H1 (cell line): ENCODE data around the gene PIBF1. TPM values are rescaled to one million over a fixed set of nuclear protein-coding genes. Genes with fewer than 3 reads are reported as not detected.

ENCODE experiments used
- CTCF ChIA-PET: fragments of 300-600 bp; sonication (Branson Sonifier 250); formaldehyde crosslinking; loops from one replicate; lab custom pipeline; 2021; ENCODE audit not compliant: partially characterized antibody; lab: Charles Lee
- POLR2A ChIA-PET: fragments of 300-600 bp; sonication (Branson Sonifier 250); formaldehyde crosslinking; loops from one replicate; lab custom pipeline; 2021; ENCODE audit warnings: inconsistent platforms; ENCODE audit not compliant: partially characterized antibody; lab: Charles Lee
- DNase-seq, 2 experiments: peaks; one replicate each; pipeline versions ENCODE4 v3.0.0 to v3.0.0-alpha.2; 2010 to 2022; ENCODE audit warnings: low spot score in 2 of 2, low read depth in 1 of 2, mixed read lengths in 1 of 2
- FAIRE-seq: peaks from 2 replicates; lab custom pipeline; 2011; peaks lifted over from hg19 to GRCh38; lab: Jason Lieb, UNC
- H2AFZ ChIP-seq: 2 replicates; pipeline ENCODE4 v1.8.1; 2012; ENCODE audit warnings: low read length, inconsistent platforms
- H2AK5ac ChIP-seq: 2 replicates; pipeline ENCODE4 v1.6.1; 2013; ENCODE audit warnings: low read depth, low read length
- H2BK120ac ChIP-seq: replicated peaks from 2 replicates; pipeline ENCODE3; 2013; ENCODE audit warnings: low read depth, low read length, inconsistent platforms
- H2BK12ac ChIP-seq: 2 replicates; pipeline ENCODE4 v1.6.1; 2013; ENCODE audit warnings: low read depth, low read length
- H2BK15ac ChIP-seq: 2 replicates; pipeline ENCODE4 v1.6.1; 2013; ENCODE audit warnings: low read length
- H2BK20ac ChIP-seq: 2 replicates; pipeline ENCODE4 v1.6.1; 2013; ENCODE audit warnings: low read length
- H2BK5ac ChIP-seq: 2 replicates; pipeline ENCODE4 v1.6.1; 2013; ENCODE audit warnings: low read depth, low read length
- H3K14ac ChIP-seq: 2 replicates; pipeline ENCODE4 v1.6.1; 2013; ENCODE audit warnings: inconsistent platforms; ENCODE audit not compliant: insufficient read length
- H3K18ac ChIP-seq: 2 replicates; pipeline ENCODE4 v1.6.1; 2013; ENCODE audit warnings: low read length; ENCODE audit errors: extremely low read depth
- H3K23ac ChIP-seq: 2 replicates; pipeline ENCODE4 v1.6.1; 2013; ENCODE audit warnings: inconsistent platforms; ENCODE audit not compliant: insufficient read length
- H3K23me2 ChIP-seq: 2 replicates; pipeline ENCODE4 v1.6.1; 2013; ENCODE audit warnings: low read depth, low read length
- H3K27ac ChIP-seq: 2 replicates; pipeline ENCODE4 v1.6.1; 2011; ENCODE audit warnings: low read depth, low read length, inconsistent platforms
- H3K27me3 ChIP-seq, 4 experiments: replicated peaks in 1 of 4; 1 replicate in 1 of 4; 2 replicates in 3 of 4; pipeline versions ENCODE4 v1.6.1 to v1.8.1; 2011 to 2013; ENCODE audit warnings: low read length in 3 of 4, mild to moderate bottlenecking in 3 of 4, inconsistent platforms in 2 of 4, mixed read lengths in 2 of 4, moderate library complexity in 1 of 4; ENCODE audit not compliant: control insufficient read depth in 3 of 4, insufficient read depth in 3 of 4; ENCODE audit errors: extremely low read depth in 1 of 4
- H3K36me3 ChIP-seq, 4 experiments: 2 replicates each; pipeline versions ENCODE4 v1.6.1 to v1.8.1; 2011 to 2013; ENCODE audit warnings: mild to moderate bottlenecking in 4 of 4, low read length in 3 of 4, moderate library complexity in 2 of 4, control low read depth in 1 of 4, inconsistent platforms in 1 of 4; ENCODE audit not compliant: insufficient read depth in 4 of 4, control insufficient read depth in 2 of 4
- H3K4ac ChIP-seq: replicated peaks from 2 replicates; pipeline ENCODE3; 2013; ENCODE audit warnings: low read length, low read depth, mixed read lengths, inconsistent platforms; ENCODE audit not compliant: insufficient read length
- H3K4me1 ChIP-seq, 4 experiments: replicated peaks in 1 of 4; 1 replicate in 1 of 4; 2 replicates in 3 of 4; pipeline versions ENCODE4 v1.6.1 to v1.8.1; 2011 to 2013; ENCODE audit warnings: low read length in 3 of 4, inconsistent platforms in 2 of 4, mixed read lengths in 1 of 4; ENCODE audit not compliant: insufficient read depth in 4 of 4, control insufficient read depth in 3 of 4
- H3K4me2 ChIP-seq, 2 experiments: 2 replicates each; pipeline versions ENCODE4 v1.6.1 to v1.8.1; 2011 to 2013; ENCODE audit warnings: low read depth in 2 of 2, low read length in 2 of 2, control low read depth in 1 of 2, inconsistent platforms in 1 of 2, mild to moderate bottlenecking in 1 of 2; ENCODE audit not compliant: insufficient read depth in 1 of 2
- H3K4me3 ChIP-seq, 4 experiments: fragments of 200-600, 300-600 bp in 1 of 4; sonication (generic), shearing (Covaris generic), sonication (Bioruptor Twin) in 1 of 4; 2 replicates each; pipeline versions ENCODE4 v1.5.1 to v1.8.1; 2011 to 2016; ENCODE audit warnings: low read length in 4 of 4, low read depth in 3 of 4, control low read depth in 2 of 4, inconsistent platforms in 2 of 4, mild to moderate bottlenecking in 2 of 4, mixed read lengths in 1 of 4, moderate library complexity in 1 of 4; ENCODE audit not compliant: insufficient read depth in 2 of 4; ENCODE audit errors: extremely low read depth in 1 of 4
- H3K56ac ChIP-seq: replicated peaks from 2 replicates; pipeline ENCODE3; 2013; ENCODE audit warnings: low read depth, mild to moderate bottlenecking, mixed read lengths, low read length, inconsistent platforms; ENCODE audit not compliant: insufficient read length
- H3K79me1 ChIP-seq: 2 replicates; pipeline ENCODE4 v1.6.1; 2013; ENCODE audit warnings: low read depth, low read length, control low read depth
- H3K79me2 ChIP-seq, 2 experiments: 2 replicates each; pipeline versions ENCODE4 v1.6.1 to v1.8.1; 2012 to 2013; ENCODE audit warnings: low read length in 2 of 2, mild to moderate bottlenecking in 2 of 2, inconsistent platforms in 1 of 2; ENCODE audit not compliant: insufficient read depth in 2 of 2, control insufficient read depth in 1 of 2
- H3K9ac ChIP-seq, 4 experiments: replicated peaks in 1 of 4; 1 replicate in 1 of 4; 2 replicates in 3 of 4; pipeline versions ENCODE4 v1.6.1 to v1.8.1; 2011 to 2013; ENCODE audit warnings: low read depth in 3 of 4, low read length in 3 of 4, control low read depth in 2 of 4, mild to moderate bottlenecking in 2 of 4, moderate library complexity in 2 of 4, inconsistent platforms in 1 of 4; ENCODE audit errors: extremely low read depth in 1 of 4
- H3K9me3 ChIP-seq, 2 experiments: 2 replicates each; pipeline versions ENCODE4 v1.6.1 to v1.8.1; 2012 to 2013; ENCODE audit warnings: mild to moderate bottlenecking in 2 of 2, moderate library complexity in 2 of 2, control low read depth in 1 of 2, inconsistent platforms in 1 of 2, low read depth in 1 of 2, low read length in 1 of 2, mixed read lengths in 1 of 2; ENCODE audit not compliant: insufficient read depth in 2 of 2
- H4K20me1 ChIP-seq, 2 experiments: replicated peaks in 1 of 2; 2 replicates each; pipeline versions ENCODE3 to v1.8.1; 2011 to 2013; ENCODE audit warnings: inconsistent platforms in 2 of 2, low read length in 2 of 2, mild to moderate bottlenecking in 1 of 2; ENCODE audit not compliant: insufficient read depth in 2 of 2, control insufficient read depth in 1 of 2
- H4K5ac ChIP-seq: 2 replicates; pipeline ENCODE4 v1.6.1; 2013; ENCODE audit warnings: low read length, low read depth, mixed read lengths, inconsistent platforms; ENCODE audit not compliant: insufficient read length
- H4K8ac ChIP-seq: 2 replicates; pipeline ENCODE4 v1.8.0; 2013; ENCODE audit warnings: mild to moderate bottlenecking, moderate library complexity, low read length, inconsistent platforms; ENCODE audit not compliant: insufficient read depth; ENCODE audit errors: extremely low read depth
- H4K91ac ChIP-seq: replicated peaks from 2 replicates; pipeline ENCODE3; 2013; ENCODE audit warnings: low read length, mixed read lengths, inconsistent platforms; ENCODE audit not compliant: insufficient read length
- BCL11A ChIP-seq, 2 experiments: IDR thresholded peaks; one replicate each; pipeline ENCODE4 v1.6.1; 2011; ENCODE audit warnings: low read depth in 2 of 2, low read length in 2 of 2, mild to moderate bottlenecking in 2 of 2
- CREB1 ChIP-seq: IDR thresholded peaks from 2 replicates; pipeline ENCODE4 v1.6.1; 2012; ENCODE audit warnings: inconsistent platforms
- EZH2 ChIP-seq: fragments of 200-600 bp; sonication (generic); IDR thresholded peaks from 2 replicates; pipeline ENCODE4 v1.7.1; 2012; ENCODE audit warnings: low read depth, mild to moderate bottlenecking, moderate library complexity, low read length, inconsistent platforms; ENCODE audit not compliant: severe bottlenecking
- FOSL1 ChIP-seq: IDR thresholded peaks from 2 replicates; pipeline ENCODE4 v1.6.1; 2011; ENCODE audit warnings: mild to moderate bottlenecking, low read depth, low read length, moderate library complexity; ENCODE audit not compliant: insufficient read depth
- HDAC2 ChIP-seq, 2 experiments: fragments of 300-600 bp in 1 of 2; sonication (generic) in 1 of 2; IDR thresholded peaks; 2 replicates each; pipeline ENCODE4 v1.6.1; 2011 to 2012; ENCODE audit warnings: low read depth in 2 of 2, low read length in 2 of 2, mild to moderate bottlenecking in 2 of 2, moderate library complexity in 2 of 2, borderline replicate concordance in 1 of 2, inconsistent platforms in 1 of 2
- KDM4A ChIP-seq: IDR thresholded peaks from one replicate; pipeline ENCODE4 v1.7.1; 2012; ENCODE audit warnings: low read depth, mild to moderate bottlenecking, moderate library complexity, low read length, inconsistent platforms; ENCODE audit not compliant: severe bottlenecking
- KDM5A ChIP-seq: fragments of 200-600 bp; IDR thresholded peaks from 2 replicates; pipeline ENCODE4 v1.7.1; 2012; ENCODE audit warnings: mild to moderate bottlenecking, low read length, inconsistent platforms, mixed read lengths
- POLR2A ChIP-seq, 2 experiments: IDR thresholded peaks; 1 replicate in 1 of 2; 2 replicates in 1 of 2; pipeline ENCODE4 v1.6.1; 2011; ENCODE audit warnings: low read depth in 2 of 2, low read length in 2 of 2, mild to moderate bottlenecking in 2 of 2; ENCODE audit errors: control extremely low read depth in 1 of 2
- POLR2AphosphoS5 ChIP-seq: IDR thresholded peaks from 2 replicates; pipeline ENCODE4 v1.6.1; 2011; ENCODE audit warnings: low read depth, low read length
- RBBP5 ChIP-seq: IDR thresholded peaks from 2 replicates; pipeline ENCODE4 v1.7.1; 2012; ENCODE audit warnings: low read depth, mild to moderate bottlenecking, inconsistent platforms, low read length, moderate library complexity, borderline replicate concordance
- SAP30 ChIP-seq: fragments of 300-600 bp; sonication (generic); IDR thresholded peaks from 2 replicates; pipeline ENCODE4 v1.7.1; 2012; ENCODE audit warnings: low read length, moderate library complexity, mild to moderate bottlenecking, inconsistent platforms; ENCODE audit not compliant: insufficient read depth, insufficient replicate concordance
- WGBS, 2 experiments: shearing (Covaris generic) in 1 of 2; methylation state at CpG; one replicate each; pipeline versions ENCODE4 v1.1.6 to v1.1.7; 2013 to 2015; ENCODE audit warnings: low lambda C conversion rate in 2 of 2, mixed read lengths in 2 of 2, inconsistent platforms in 1 of 2, low coverage in 1 of 2, missing lambda C conversion rate in 1 of 2; ENCODE audit not compliant: insufficient replicate concordance in 2 of 2, insufficient coverage in 1 of 2, insufficient read length in 1 of 2; ENCODE audit errors: extremely low coverage in 1 of 2, missing lambda C conversion rate in 1 of 2; 5-methylcytosine and 5-hydroxymethylcytosine counted together
- polyA plus RNA-seq, 7 experiments: library from polyadenylated mRNA; depleted of rRNA in 3 of 7; stranded (reverse) in 5 of 7; unstranded in 2 of 7; fragments of >200 nt in 5 of 7; fragments of 200-250 nt in 2 of 7; gene quantifications; 1 replicate in 5 of 7; 2 replicates in 1 of 7; 4 replicates in 1 of 7; pipeline versions ENCODE4 v1.2.1 to v1.2.3, GENCODE V29; 2011 to 2013; ENCODE audit warnings: missing spikeins in 2 of 7, mixed read lengths in 2 of 7
- total RNA-seq: library from RNA; stranded (reverse); fragmentation: NEBNext Ultra II Directional; extraction: Animal tissue kit (Norgen Biotek cat#: 25700); gene quantifications from 2 replicates; pipeline ENCODE4 v1.2.1, GENCODE V29; 2021
- TF ChIP-seq, protein P1 (sequence below): IDR thresholded peaks from 2 replicates; pipeline ENCODE4 v1.6.1; 2011; ENCODE audit warnings: low read depth, mild to moderate bottlenecking, low read length; ENCODE audit not compliant: insufficient read depth

Gene PIBF1
- total and polyA plus RNA-seq, 2 of the 8 experiments (the other 6 are each of a cell fraction or from before 2014, with no cell fraction given) = 1.1 to 13.2 TPM

DNA sequence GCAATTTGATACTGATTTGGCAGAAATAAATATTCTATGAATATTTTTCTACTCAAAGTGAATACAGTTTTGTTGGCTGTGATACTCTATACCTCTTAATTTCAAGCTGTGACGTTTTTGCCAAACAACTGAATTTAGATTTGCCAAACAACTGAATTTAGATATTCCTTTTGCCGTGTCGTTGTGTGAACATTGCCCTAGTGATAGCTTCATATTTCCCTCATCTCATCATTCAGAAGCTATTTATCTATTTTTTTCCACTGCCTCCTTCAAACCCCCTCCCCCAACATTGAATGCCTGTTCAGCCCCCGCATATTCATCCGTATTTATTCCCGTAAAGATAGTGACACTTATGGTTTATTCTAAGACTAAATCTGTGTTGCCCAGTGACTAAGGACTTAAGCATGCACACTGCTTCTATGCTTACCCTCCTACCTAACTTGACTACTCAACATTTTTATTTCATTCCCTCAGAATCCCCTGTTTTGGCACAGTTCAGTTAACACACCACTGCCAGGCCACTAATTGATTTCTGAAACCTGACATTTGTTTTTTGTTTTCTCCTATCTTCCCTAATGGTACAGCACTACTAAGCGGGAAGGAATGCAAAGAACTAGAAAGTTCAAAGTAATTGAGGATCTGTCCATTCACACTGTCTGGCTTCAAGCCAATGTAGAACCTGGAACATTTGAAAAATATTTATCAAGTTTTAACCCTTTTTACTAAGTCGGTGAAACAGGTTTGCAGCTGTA, 274.1 kb downstream of the PIBF1 start:
- no peak overlapping the region for H2BK15ac ChIP-seq
- H4K20me1 ChIP-seq = no peaks in the 10 kb centered on the region
- H3K79me1 ChIP-seq = no peaks in the 10 kb centered on the region
- ChIA-PET POLR2A (interaction anchor here (1.3 kb wide), 1 partner anchor 20 kb away, joined by 4 read pairs; no protein-coding TSS in a partner anchor), CTCF (interaction anchor here (0.6 to 1.5 kb wide), 3 partner anchors 52 to 616 kb away, joined by 3 to 4 read pairs (median 3); no protein-coding TSS in a partner anchor)
- H3K18ac ChIP-seq = no peak overlapping the region
- no peak overlapping the region for H4K91ac ChIP-seq
- H3K9ac ChIP-seq = no peak overlapping the region
- no peak overlapping the region for H3K4me3 ChIP-seq
- no peaks in the 10 kb centered on the region for H3K79me2 ChIP-seq
- no peak overlapping the region for H2BK20ac ChIP-seq
- no peak overlapping the region for H3K23ac ChIP-seq
- H3K4me2 ChIP-seq = no peak overlapping the region
- peaks cover 0 to 5% (median 1%) of the 10 kb centered on the region in 4 experiments; a peak in 3 of 7 replicates for H3K4me1 ChIP-seq
- H2BK5ac ChIP-seq = no peak overlapping the region
- 84% methylated on average over 8 of the region's 8 CpGs; no CpG with 5 or more reads in 1 of the 2 experiments for WGBS, 2 experiments
- H2BK12ac ChIP-seq = no peak overlapping the region
- TF ChIP-seq SAP30 (no peak), BCL11A (IDR thresholded peaks at IDR 0.05; ENCODE audit: low read depth in 2 of 2, low read length in 2 of 2) (no peak), FOSL1 (no peak), EZH2 (no peak), RBBP5 (no peak), KDM4A (no peak), POLR2A (IDR thresholded peaks at IDR 0.05; ENCODE audit: control extremely low read depth in 1 of 2, low read depth in 2 of 2, low read length in 2 of 2) (no peak), POLR2AphosphoS5 (no peak), KDM5A (no peak), CREB1 (no peak), HDAC2 (IDR thresholded peaks at IDR 0.05; ENCODE audit: borderline replicate concordance in 1 of 2, low read depth in 2 of 2, low read length in 2 of 2) (no peak)
- TF ChIP-seq, protein P1, sequence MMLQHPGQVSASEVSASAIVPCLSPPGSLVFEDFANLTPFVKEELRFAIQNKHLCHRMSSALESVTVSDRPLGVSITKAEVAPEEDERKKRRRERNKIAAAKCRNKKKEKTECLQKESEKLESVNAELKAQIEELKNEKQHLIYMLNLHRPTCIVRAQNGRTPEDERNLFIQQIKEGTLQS = no peak
- H3K23me2 ChIP-seq = peaks cover 3% of the 10 kb centered on the region
- H3K56ac ChIP-seq = no peak overlapping the region
- H3K9me3 ChIP-seq = no peaks in the 10 kb centered on the region
- FAIRE-seq = no peak
- H2BK120ac ChIP-seq = no peak overlapping the region
- DNase-seq = no peak
- H4K5ac ChIP-seq = no peak overlapping the region
- H3K27me3 ChIP-seq = peaks cover 9 to 30% (median 23%) of the 10 kb centered on the region in 4 experiments
- H4K8ac ChIP-seq = no peak overlapping the region
- H3K4ac ChIP-seq = no peak overlapping the region
- H3K27ac ChIP-seq = no peak overlapping the region
- H2AK5ac ChIP-seq = no peak overlapping the region
- H3K14ac ChIP-seq = no peak overlapping the region
- no peaks in the 10 kb centered on the region for H3K36me3 ChIP-seq
- H2AFZ ChIP-seq = no peak overlapping the region
